GM19351 (cell line): Measurements from ENCODE around the gene LRP1B.

Experiments
- ATAC-seq: cut with Tn5 transposase; IDR thresholded peaks from one replicate; pipeline ENCODE4 v1.9.1; 2021; ENCODE audit warnings: mild to moderate bottlenecking, moderate library complexity; ENCODE audit not compliant: unreplicated experiment

Gene LRP1B

GRCh38 chr2:142042536-142043199, 88.1 kb downstream of the LRP1B start:
- no peak for ATAC-seq

- no peak for ATAC-seq
These were observed 88.8 kb downstream of the LRP1B start for GRCh38 chr2:142041996-142042395.

GRCh38 chr2:142041105-142041504, 89.7 kb downstream of the LRP1B start:
- ATAC-seq: no peak

GRCh38 chr2:142040556-142040955, 90.3 kb downstream of the LRP1B start:
- ATAC-seq: no peak

GRCh38 chr2:142038826-142039225, 92.0 kb downstream of the LRP1B start:
- no peak for ATAC-seq

GRCh38 chr2:142037744-142038143, 93.1 kb downstream of the LRP1B start:
- no peak for ATAC-seq

- ATAC-seq: no peak
These were observed 93.8 kb downstream of the LRP1B start for GRCh38 chr2:142037066-142037465.

GRCh38 chr2:142033393-142033792, 97.4 kb downstream of the LRP1B start:
- no peak for ATAC-seq

GRCh38 chr2:142031656-142032055, 99.2 kb downstream of the LRP1B start:
- no peak for ATAC-seq

- ATAC-seq: no peak
These were observed 100.1 kb downstream of the LRP1B start for GRCh38 chr2:142030735-142031134.

- no peak for ATAC-seq
These were observed 100.8 kb downstream of the LRP1B start for GRCh38 chr2:142029974-142030373.

GRCh38 chr2:142025394-142025793, 105.4 kb downstream of the LRP1B start:
- ATAC-seq: no peak

- no peak for ATAC-seq
These were observed 110.4 kb downstream of the LRP1B start for GRCh38 chr2:142020368-142020767.

- ATAC-seq: no peak
These were observed 116.3 kb downstream of the LRP1B start for GRCh38 chr2:142014536-142014935.

- ATAC-seq: no peak
These were observed 118.0 kb downstream of the LRP1B start for GRCh38 chr2:142012797-142013196.

GRCh38 chr2:142010477-142011270, 120.1 kb downstream of the LRP1B start:
- no peak for ATAC-seq

- ATAC-seq: no peak
These were observed 122.6 kb downstream of the LRP1B start for GRCh38 chr2:142008135-142008744.

GRCh38 chr2:141994066-141994465, 136.8 kb downstream of the LRP1B start:
- ATAC-seq: no peak

- ATAC-seq: no peak
These were observed 138.1 kb downstream of the LRP1B start for GRCh38 chr2:141992695-141993094.

- ATAC-seq: no peak
These were observed 162.4 kb downstream of the LRP1B start for GRCh38 chr2:141968433-141968832.

GRCh38 chr2:141967980-141968379, 162.8 kb downstream of the LRP1B start:
- ATAC-seq: no peak

- no peak for ATAC-seq
These were observed 163.3 kb downstream of the LRP1B start for GRCh38 chr2:141967503-141967902.
